H1 (cell line): Measurements from ENCODE around the gene SMARCC2. TPM values are rescaled to one million over a fixed set of nuclear protein-coding genes. Genes with fewer than 3 reads are reported as not detected.

Source experiments
- GABPA ChIP-seq: IDR thresholded peaks from 2 replicates; pipeline ENCODE4 v1.6.1; 2011; ENCODE audit warnings: mild to moderate bottlenecking, low read length, moderate library complexity, borderline replicate concordance; ENCODE audit not compliant: insufficient read depth
- NANOG ChIP-seq: IDR thresholded peaks from 2 replicates; pipeline ENCODE4 v1.6.1; 2011; ENCODE audit warnings: low read length, low read depth, mild to moderate bottlenecking, inconsistent platforms; ENCODE audit not compliant: insufficient read depth, poor library complexity, severe bottlenecking
- SRF ChIP-seq: IDR thresholded peaks from 2 replicates; pipeline ENCODE4 v1.6.1; 2011; ENCODE audit warnings: mild to moderate bottlenecking, low read depth, low read length, moderate library complexity
- polyA plus RNA-seq, 7 experiments: library from polyadenylated mRNA; depleted of rRNA in 3 of 7; stranded (reverse) in 5 of 7; unstranded in 2 of 7; fragments of >200 nt in 5 of 7; fragments of 200-250 nt in 2 of 7; gene quantifications; 1 replicate in 5 of 7; 2 replicates in 1 of 7; 4 replicates in 1 of 7; pipeline versions ENCODE4 v1.2.1 to v1.2.3, GENCODE V29; 2011 to 2013; ENCODE audit warnings: missing spikeins in 2 of 7, mixed read lengths in 2 of 7
- total RNA-seq: library from RNA; stranded (reverse); fragmentation: NEBNext Ultra II Directional; extraction: Animal tissue kit (Norgen Biotek cat#: 25700); gene quantifications from 2 replicates; pipeline ENCODE4 v1.2.1, GENCODE V29; 2021

Gene SMARCC2
- total and polyA plus RNA-seq, 2 of the 8 experiments (the other 6 are each of a cell fraction or from before 2014, with no cell fraction given): 33.9 to 78.5 TPM

- TF ChIP-seq SRF: no peak
- TF ChIP-seq GABPA: 0 out of 2 replicates have a peak, but pooled peaks have one; percentile 64
- no peak for TF ChIP-seq NANOG
Measured at GRCh38 chr12:56221757-56222530, 32.7 kb upstream of the SMARCC2 start, which contains the start of gene RNF41 (continued).
